ENCODE measurements around the gene FBXO42.

The FBXO42 gene

GRCh38 chr1:16393570-16394521, 41.6 kb upstream of the FBXO42 start:
- TF ChIP-seq CTCF (IDR thresholded peaks at IDR 0.05; ENCODE audit: low read depth, low read length): no peak
- DNase-seq: no peak
- H3K36me3 ChIP-seq: peaks cover 6% of the 10 kb centered on the region; the same call in 1 of the 2 replicates
- H3K4me1 ChIP-seq: no peaks in the 10 kb centered on the region
- no peak overlapping the region for H3K4me3 ChIP-seq (ENCODE audit: low read depth, low read length)
- no peaks in the 10 kb centered on the region for H3K9me3 ChIP-seq
- no peaks in the 10 kb centered on the region for H3K27me3 ChIP-seq

GRCh38 chr1:16392740-16393569, 40.7 kb upstream of the FBXO42 start:
- H3K4me1 ChIP-seq: no peaks in the 10 kb centered on the region
- no peak for DNase-seq
- no peaks in the 10 kb centered on the region for H3K27me3 ChIP-seq
- no peak overlapping the region for H3K4me3 ChIP-seq (ENCODE audit: low read depth, low read length)
- TF ChIP-seq CTCF (IDR thresholded peaks at IDR 0.05; ENCODE audit: low read depth, low read length): no peak
- no peaks in the 10 kb centered on the region for H3K9me3 ChIP-seq
- H3K36me3 ChIP-seq: peaks cover 6% of the 10 kb centered on the region; the same call in 1 of the 2 replicates

GRCh38 chr1:16391411-16391810, 39.1 kb upstream of the FBXO42 start:
- Histone ChIP-seq H3K27me3 (no peaks in the 10 kb centered on the region), H3K9me3 (no peaks in the 10 kb centered on the region), H3K36me3 (peaks cover 1% of the 10 kb centered on the region; the same call in 1 of the 2 replicates), H3K4me3 (ENCODE audit: low read depth, low read length) (no peak overlapping the region), H3K4me1 (no peaks in the 10 kb centered on the region)
- no peak for TF ChIP-seq CTCF (IDR thresholded peaks at IDR 0.05; ENCODE audit: low read depth, low read length)
- no peak for DNase-seq

- Histone ChIP-seq H3K36me3 (no peaks in the 10 kb centered on the region), H3K9me3 (no peaks in the 10 kb centered on the region), H3K27me3 (no peaks in the 10 kb centered on the region), H3K4me3 (ENCODE audit: low read depth, low read length) (no peak overlapping the region), H3K4me1 (no peaks in the 10 kb centered on the region)
- DNase-seq: no peak
- no peak for TF ChIP-seq CTCF (IDR thresholded peaks at IDR 0.05; ENCODE audit: low read depth, low read length)
Observed at GRCh38 chr1:16387201-16388188, 35.2 kb upstream of the FBXO42 start.

GRCh38 chr1:16386454-16387113, 34.3 kb upstream of the FBXO42 start:
- no peak for DNase-seq
- no peaks in the 10 kb centered on the region for H3K9me3 ChIP-seq
- H3K36me3 ChIP-seq: no peaks in the 10 kb centered on the region
- no peak overlapping the region for H3K4me3 ChIP-seq (ENCODE audit: low read depth, low read length)
- H3K27me3 ChIP-seq: no peaks in the 10 kb centered on the region
- no peaks in the 10 kb centered on the region for H3K4me1 ChIP-seq
- TF ChIP-seq CTCF (IDR thresholded peaks at IDR 0.05; ENCODE audit: low read depth, low read length): no peak

Data from BE2C (cell line).